ENCODE measurements around the gene NEK6.
"Not testable (repeated sequence)": the region's sequence is repeated elsewhere in the genome, so short reads cannot be mapped to it uniquely, and the experiment has no call there.

Gene NEK6

DNA sequence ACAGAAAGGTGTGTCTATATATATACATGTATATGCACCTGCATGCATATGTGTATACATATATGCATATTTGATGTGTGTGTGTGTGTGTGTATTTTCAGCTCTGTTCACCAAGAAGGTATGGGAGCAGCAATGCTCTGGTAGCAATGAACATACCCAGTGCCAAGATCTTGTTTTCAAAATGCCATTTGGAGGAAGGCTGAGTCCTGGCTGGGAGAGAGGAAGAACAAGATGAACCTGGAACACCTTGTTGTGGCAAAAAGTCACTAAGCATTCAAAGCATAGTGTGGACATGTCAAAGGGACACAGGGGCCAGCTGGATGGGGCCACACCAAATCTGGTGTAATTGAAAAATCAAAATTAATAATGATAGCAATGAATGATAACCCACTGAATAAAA is 31.8 kb upstream of the NEK6 start:
- DNase-seq = no peak

GRCh38 chr9:124228516-124228915 is 29.2 kb upstream of the NEK6 start:
- DNase-seq = no peak

DNA sequence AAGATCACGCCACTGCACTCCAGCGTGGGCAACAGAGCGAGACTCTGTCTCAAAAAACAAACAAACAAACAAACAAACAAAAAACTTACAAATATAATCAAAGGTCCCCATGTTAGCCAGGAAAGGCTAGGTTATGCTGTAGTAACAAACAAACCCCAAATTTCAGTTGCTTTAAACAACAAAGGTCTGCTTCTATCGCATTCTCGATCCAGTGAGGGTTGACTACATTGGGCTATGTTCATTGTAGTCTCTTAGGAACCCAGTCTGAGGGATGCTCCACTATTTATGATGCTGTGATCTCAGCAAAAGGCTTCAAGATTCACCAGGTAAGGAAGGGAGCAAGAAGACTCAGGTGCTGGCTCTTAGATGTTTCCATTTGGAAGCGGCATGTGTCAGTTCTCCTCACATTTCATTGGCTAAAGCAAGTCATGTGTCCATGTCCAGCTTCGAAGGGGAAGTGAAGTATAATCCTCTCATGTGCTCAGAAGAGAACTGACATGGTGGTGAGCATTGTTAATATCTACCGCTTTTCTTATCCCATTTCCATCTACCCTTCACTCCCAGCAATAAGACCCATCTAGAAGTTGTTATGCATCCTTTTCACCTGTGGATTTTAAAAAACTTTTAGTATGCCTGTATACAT is 26.5 kb upstream of the NEK6 start:
- no peak for DNase-seq

DNA sequence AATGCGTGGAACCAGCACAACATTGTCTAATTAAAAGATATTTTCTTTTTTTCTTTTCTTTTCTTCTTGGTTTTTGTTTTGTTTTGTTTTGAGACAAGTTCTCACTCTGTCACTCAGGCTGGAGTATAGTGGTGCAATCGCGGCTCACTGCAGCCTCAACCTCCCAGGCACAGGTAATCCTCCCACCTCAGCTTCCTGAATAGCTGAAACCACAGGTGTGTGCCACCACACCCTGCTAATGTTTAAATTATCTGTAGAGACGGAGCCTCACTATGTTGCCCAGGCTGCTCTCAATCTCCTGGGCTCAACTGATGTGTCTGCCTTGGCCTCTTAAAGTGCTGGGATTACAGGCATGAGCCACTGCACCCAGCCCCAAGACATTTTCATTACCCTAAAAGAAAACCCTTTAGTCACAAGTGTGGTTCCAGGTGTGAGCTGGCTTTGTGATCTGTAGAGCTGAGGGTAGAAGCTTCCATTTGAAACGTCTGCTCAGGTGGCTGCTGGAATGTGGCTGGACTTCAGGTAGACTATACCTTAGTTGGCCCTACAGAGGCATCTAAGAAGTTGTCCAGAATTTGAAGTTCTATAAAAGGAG is 19.1 kb upstream of the NEK6 start:
- no peak for DNase-seq

DNA sequence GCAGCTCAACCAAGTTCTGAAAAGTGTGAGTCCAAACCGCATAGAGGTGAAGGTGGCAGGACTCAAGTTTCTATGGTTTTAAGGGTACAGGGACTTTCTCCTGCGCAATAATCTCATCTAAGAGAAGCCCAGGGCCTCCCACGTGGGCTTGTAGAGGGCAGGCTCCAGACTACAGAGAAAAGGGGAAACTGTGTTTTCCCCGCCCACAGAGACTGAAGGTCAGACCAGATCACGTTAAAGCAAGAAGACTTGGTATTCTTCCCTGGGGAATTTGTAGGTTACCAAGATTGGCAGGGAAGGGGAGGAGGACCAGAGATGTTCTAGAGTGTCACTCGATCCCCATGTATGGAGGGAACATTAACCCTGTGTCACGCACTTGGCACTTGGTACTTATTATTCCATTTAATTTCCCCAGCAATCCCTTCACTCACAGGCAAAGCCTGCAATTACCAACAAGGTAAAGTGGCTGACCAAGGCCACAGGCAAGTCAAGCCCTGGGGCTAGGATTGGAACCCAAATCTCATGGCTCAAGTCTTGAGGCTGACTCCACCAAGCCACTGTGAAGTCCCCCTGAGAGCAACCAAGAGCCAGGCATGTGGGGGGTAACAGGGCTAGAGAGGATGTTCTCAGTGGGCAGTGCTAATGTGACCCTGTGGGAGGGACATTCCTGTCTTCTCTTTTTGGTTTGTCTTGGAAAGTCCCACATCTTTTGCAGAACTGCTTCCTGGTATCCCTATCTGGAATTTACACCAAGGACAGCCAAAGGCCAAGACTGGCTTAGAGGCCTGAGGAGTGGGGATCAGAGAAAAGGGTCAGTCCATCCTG is 18.3 kb upstream of the NEK6 start:
- DNase-seq = peak in 3 of 51 donors; percentile 16 to 18 (median 18)

- no peak for DNase-seq
Observed at GRCh38 chr9:124242331-124243194, 15.2 kb upstream of the NEK6 start.

GRCh38 chr9:124247393-124247792 is 10.4 kb upstream of the NEK6 start:
- DNase-seq = not testable (repeated sequence)

GRCh38 chr9:124248066-124248465 is 9.7 kb upstream of the NEK6 start:
- DNase-seq = no peak

DNA sequence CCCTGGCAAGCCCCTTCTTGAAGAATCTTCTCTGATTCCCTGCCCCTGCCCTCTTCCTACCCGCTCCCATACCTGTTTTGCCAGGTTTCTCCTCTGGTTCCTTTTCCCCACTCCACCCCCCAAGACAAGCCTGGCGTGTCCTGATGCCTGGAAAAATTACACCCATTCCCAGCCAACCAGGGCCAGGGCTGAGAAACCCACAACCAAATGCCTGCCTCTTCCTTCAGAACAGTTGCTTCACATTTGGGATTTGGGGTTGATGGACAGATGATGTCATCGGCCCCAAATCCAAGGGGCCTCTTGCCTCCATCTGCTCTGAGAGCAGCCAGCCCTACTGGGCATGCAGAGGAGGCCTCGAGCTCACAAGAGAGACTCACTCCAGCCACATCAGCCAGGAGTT is 8.8 kb upstream of the NEK6 start:
- no peak for DNase-seq

DNA sequence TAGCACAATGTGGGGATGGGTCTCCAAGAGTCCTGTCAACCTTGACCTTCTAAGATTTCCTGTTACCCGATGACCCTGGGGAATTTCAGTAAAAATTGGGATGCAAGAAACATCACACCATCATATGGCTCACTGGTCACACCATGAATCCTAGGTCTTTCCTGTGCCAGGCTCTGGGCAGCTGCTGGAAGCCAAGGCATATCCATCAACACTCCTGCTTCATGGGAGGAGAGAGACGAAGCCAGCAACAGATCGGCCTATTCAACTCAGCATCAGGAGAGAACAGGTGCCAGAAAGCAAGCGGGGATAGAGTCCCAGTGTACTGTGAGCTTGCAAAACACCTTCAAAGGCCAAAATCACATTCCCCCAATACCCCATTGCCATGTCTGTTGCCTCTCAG is 6.5 kb upstream of the NEK6 start:
- DNase-seq = no peak

GRCh38 chr9:124251605-124252378 is 6.0 kb upstream of the NEK6 start:
- no peak for DNase-seq

GRCh38 chr9:124252878-124253277 is 4.9 kb upstream of the NEK6 start:
- DNase-seq = not testable (repeated sequence)

GRCh38 chr9:124254261-124254682 is 3.5 kb upstream of the NEK6 start:
- DNase-seq = no peak

GRCh38 chr9:124255222-124255621 is 2.5 kb upstream of the NEK6 start:
- DNase-seq = no peak

DNA sequence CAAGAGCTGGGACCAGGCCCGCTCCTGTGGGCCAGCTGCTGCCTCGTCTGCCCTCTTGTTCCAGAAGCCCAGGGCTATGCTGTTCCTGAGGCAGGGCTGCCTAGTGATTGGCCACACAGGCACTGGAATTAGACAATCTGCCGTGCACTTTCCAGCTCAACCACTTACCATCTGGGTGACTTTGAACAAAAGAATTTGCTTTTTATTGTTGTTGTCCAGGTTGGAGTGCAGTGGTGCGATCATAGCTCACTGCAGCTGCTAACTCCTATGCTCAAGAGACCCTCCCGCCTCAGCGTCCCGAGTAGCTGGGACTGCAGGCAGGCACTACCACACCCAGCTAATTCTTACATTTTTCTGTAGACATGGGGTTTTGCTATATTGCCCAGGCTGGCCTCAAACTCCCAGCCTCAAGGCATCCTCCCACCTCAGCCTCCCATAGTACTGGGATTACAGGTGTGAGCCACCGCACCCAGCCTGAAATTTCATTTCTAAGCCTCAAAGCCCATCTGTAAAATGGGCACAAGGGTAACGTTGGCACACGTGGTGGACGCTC is 1.2 kb upstream of the NEK6 start:
- no peak for DNase-seq

DNA sequence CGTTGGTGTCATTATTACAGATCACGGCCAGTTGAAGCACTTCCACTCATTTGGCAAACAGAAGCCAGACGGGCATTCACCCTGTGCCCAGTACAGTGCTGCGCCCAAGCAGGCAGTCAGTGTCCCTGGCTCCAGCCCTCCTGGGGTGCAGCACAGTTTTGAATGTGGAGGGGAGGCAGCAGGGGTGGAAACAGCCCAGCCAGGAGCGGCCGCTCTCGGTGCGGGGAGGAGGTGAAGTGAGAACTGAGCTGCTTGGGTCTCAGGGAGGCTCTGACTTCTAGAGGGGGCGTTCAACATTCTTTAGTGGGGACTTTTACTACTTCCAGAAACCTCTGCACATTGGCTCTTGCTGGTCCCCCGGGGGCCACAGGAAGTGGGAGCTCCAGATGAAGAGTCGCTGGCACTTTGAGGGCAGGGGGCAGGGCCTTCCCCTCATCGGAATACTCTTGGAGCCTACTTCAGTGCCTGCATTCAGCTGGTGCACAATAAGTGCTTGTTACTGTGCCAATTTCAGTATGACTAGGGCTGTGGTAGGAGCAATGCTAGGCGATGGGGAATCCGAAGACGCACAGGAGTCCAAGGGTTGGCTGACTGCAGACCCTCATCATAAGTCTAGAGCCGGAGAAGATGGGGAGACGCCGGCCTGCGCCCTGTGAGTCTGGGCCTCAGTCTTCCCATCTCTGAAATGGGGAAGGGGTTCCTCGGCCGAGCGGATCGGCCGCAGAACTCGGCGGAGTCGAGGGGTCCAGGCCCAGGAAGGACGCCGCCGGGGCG is 492 bp upstream of the NEK6 start:
- DNase-seq = no peak

- peak in 2 of 51 donors; percentile 49 to 62 for DNase-seq
Observed at GRCh38 chr9:124258607-124259157, 933 bp downstream of the NEK6 start.

- peak in 24 of 51 donors; percentile 20 to 75 (median 48) for DNase-seq
Observed at GRCh38 chr9:124259158-124259808, 1.5 kb downstream of the NEK6 start.

All from hypothalamus (tissue), 51 donors.